HG02588 (cell line): ENCODE measurements around the gene FGF7.
"Not testable (repeated sequence)": the region's sequence is repeated elsewhere in the genome, so short reads cannot be mapped to it uniquely, and the experiment has no call there.

Source experiments
- ATAC-seq: cut with Tn5 transposase; IDR thresholded peaks from one replicate; pipeline ENCODE4 v1.9.1; 2021; ENCODE audit warnings: mild to moderate bottlenecking, moderate library complexity; ENCODE audit not compliant: unreplicated experiment

FGF7 gene

GRCh38 chr15:49438962-49439631 lies 16.1 kb downstream of the FGF7 start:
- ATAC-seq, result peak; percentile 75

- no peak for ATAC-seq
Observed at GRCh38 chr15:49439678-49440395, 16.8 kb downstream of the FGF7 start.

GRCh38 chr15:49441356-49441755 lies 18.3 kb downstream of the FGF7 start:
- ATAC-seq, result no peak

- ATAC-seq, result no peak
Observed at GRCh38 chr15:49441816-49442215, 18.8 kb downstream of the FGF7 start.

- ATAC-seq, result no peak
Observed at GRCh38 chr15:49452595-49452994, 29.6 kb downstream of the FGF7 start.

- ATAC-seq, result no peak
Observed at GRCh38 chr15:49456166-49456565, 33.1 kb downstream of the FGF7 start.

GRCh38 chr15:49458145-49458544 lies 35.1 kb downstream of the FGF7 start:
- no peak for ATAC-seq

- no peak for ATAC-seq
Observed at GRCh38 chr15:49460411-49460941, 37.4 kb downstream of the FGF7 start.

GRCh38 chr15:49462232-49462844 lies 39.3 kb downstream of the FGF7 start:
- ATAC-seq, result no peak

- no peak for ATAC-seq
Observed at GRCh38 chr15:49464522-49464921, 41.5 kb downstream of the FGF7 start.

- no peak for ATAC-seq
Observed at GRCh38 chr15:49466119-49466518, 43.1 kb downstream of the FGF7 start.

- ATAC-seq, result no peak
Observed at GRCh38 chr15:49467746-49468480, 44.9 kb downstream of the FGF7 start.

- ATAC-seq, result no peak
Observed at GRCh38 chr15:49468481-49468839, 45.4 kb downstream of the FGF7 start.

GRCh38 chr15:49471248-49471647 lies 48.2 kb downstream of the FGF7 start:
- ATAC-seq, result not testable (repeated sequence)

- ATAC-seq, result peak; percentile 78
Observed at GRCh38 chr15:49471733-49472132, 48.7 kb downstream of the FGF7 start.

- no peak for ATAC-seq
Observed at GRCh38 chr15:49472338-49472737, 49.3 kb downstream of the FGF7 start.

- no peak for ATAC-seq
Observed at GRCh38 chr15:49473031-49473430, 50.0 kb downstream of the FGF7 start.

- ATAC-seq, result not testable (repeated sequence)
Observed at GRCh38 chr15:49478021-49478420, 55.0 kb downstream of the FGF7 start.

GRCh38 chr15:49478982-49479381 lies 55.9 kb downstream of the FGF7 start:
- ATAC-seq, result not testable (repeated sequence)

- not testable (repeated sequence) for ATAC-seq
Observed at GRCh38 chr15:49485401-49485800, 62.4 kb downstream of the FGF7 start.

- ATAC-seq, result no peak
Observed at GRCh38 chr15:49490966-49491365, 67.9 kb downstream of the FGF7 start.
